ENCODE data around the gene FUT8.
"Not testable (repeated sequence)": the region's sequence is repeated elsewhere in the genome, so short reads cannot be mapped to it uniquely, and the experiment has no call there.

FUT8 gene

DNA sequence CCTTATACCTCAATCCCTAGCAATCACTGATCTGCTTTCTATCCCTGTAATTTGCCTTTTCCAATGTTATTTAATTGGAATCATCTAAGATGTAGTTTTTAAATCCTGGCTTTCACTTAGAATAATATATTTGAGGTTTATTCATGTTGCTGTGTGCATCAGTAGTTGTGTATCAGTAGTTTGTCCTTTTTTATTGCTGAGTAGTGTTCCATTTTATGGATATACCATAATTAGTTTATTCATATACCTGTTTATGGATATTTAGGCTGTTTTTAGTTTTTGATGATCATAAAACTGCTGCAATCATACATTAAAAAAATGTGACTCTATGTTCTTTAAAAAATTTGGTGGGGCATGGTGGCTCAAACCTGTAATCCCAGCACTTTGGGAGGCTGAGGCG, 43.7 kb downstream of the FUT8 start:
- no peak for DNase-seq

DNA sequence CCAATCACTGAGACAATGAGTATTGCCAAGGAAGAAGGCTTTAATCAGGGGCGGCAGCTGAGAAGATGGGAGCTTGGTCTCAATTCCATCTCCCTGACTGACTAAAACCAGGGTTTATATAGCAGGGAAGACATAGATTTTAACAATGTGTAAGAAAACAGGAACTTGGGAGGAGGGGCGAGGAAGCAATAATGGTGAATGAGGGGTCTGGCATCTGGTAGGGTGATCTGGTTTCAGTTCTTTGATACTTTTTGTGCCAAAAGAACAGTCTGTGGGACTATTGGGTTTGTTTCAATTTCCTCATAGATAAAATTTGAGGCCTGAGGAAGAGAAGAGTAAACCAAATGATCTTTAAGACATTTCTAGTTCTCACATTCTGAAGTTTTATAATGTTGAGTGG, 49.2 kb downstream of the FUT8 start:
- DNase-seq = no peak

DNA sequence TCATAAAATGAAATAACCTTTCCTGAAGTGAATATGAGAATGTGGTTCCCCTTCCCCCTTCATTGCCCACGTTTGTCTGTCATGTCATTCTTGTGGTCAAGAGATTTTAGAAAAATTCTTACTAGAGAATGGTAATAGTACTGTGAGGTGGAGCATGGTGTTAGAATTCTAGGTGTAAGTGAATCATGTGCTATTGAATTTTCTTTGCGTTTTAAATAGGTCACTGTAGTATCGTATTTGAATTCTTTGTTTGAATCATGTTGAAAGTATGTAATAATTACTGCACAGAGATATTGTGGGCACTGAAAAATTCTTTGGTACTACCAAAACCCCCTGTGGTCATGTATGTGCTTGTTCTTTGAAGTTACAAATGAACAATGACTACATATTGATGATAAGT, 49.9 kb downstream of the FUT8 start:
- peak in 1 of 2 donors; percentile 14 for DNase-seq

DNA sequence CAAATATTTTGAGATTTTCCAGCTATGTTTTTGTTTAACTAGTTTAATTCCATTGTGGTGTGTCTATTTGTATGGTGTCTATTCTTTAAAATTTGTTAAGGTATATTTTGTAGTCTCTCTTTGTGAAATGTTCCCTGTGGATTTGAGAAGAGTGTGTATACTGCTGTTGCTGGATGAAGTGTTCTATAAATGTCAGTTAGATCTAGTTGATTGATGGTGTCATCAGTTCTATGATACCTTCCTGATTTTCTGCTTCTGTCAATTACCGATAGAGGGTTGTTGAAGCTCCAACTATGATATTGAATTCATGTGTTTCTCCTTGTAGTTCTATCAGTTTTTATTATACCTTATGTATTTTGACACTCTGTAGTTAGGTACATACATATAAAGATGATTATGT, 53.1 kb downstream of the FUT8 start:
- DNase-seq = no peak

DNA sequence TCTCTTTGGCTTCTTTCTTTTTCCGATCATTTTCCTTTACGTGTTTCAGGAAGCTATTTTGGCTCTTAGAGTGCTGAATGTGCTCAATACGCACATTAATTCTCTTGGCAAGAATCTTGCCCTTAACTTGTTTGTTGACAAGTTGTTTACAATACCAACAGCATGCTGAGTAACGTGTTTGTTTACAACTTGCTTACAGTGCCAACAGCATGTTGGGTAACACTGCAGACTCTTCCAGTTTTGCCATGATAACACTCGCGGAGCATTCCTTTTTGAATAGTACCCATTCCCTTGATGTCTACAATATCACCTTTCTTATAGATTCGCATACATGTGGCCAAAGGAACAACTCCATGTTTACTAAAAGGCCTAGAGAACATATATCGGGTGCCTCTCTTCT, 55.4 kb downstream of the FUT8 start:
- not testable (repeated sequence) for DNase-seq

DNA sequence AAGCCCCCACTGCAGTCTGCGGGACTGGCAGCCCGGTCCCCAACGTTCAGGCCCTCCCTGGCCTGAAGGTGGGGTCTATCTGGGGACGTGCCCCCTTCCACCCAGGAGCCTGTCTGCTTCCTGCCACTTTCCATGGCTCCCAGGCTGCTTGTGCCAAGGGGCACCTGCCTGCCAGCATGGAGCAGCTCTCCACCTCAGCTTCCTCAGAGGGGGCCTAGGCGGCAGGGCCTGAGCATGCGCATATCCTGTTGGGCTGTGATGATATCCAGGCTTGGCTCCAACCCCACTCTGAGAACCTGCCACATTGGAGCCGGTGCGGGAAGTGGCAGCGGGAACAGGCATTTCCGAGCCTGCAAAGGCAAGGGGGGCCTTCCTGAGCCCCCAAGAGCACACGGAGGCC, 57.4 kb downstream of the FUT8 start:
- no peak for DNase-seq

DNA sequence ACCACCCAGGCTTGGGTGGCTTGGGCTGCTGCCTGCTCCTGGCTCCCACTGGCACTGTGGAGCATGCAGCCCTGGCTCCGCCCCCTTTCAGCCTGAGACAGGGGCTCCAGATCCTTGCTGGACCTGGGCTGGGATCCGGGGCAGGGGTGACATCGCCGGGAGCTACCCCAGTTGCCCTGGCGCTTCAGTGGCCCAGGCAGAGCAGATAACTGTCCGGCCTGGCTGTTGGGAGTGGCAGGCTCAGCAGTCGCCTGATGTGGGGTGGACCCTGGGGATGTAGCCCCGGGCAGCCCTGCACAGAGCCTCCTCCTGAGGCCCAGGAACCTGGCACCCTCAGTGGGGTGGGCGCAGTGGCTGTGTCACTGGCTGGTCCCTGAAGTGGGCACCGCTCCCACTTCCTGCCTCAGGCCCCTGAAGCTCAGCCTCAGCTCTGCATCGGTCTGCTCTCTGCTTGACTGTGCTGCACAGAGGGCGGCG, 57.9 kb downstream of the FUT8 start:
- no peak for DNase-seq

DNA sequence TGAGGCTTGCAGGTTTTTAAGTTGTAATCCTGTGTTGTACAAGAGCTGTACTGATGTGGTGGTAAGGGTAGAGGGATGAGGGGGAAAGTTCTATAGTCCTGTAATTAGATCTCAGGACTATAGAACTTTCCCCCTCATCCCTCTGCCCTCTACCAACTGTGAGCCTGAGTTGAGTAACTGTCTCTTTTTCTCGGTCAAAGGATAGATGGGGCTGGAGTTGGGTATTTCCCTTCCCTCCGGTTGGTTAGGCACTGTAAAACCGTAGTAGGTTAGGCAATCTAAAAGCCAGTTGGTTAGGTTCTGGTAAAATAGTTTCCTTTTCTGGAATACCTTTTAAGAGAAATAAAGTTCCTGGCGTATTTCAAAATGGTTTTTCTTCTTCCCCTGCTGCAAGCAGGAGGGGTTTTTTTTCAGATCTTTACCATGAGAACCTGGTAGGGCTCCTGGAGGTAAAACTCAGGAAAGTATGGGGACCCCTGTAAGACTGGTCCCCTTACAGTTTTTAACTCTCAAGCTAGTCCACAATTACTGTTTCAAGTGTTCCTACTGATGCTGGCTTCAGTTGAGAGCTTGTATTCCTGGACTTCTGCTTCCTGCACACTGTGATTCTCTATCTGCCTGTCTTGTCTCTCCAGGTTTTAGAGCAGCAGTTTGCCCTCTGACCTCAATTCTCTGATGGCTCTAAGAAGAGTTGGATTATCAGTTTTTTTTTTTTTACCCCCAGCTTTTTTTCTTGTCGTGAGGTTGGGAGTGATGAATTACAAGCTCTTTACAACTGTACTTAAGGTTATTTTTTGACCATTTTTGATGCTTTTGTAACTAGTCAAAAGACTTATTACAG, 58.7 kb downstream of the FUT8 start:
- no peak for DNase-seq

DNA sequence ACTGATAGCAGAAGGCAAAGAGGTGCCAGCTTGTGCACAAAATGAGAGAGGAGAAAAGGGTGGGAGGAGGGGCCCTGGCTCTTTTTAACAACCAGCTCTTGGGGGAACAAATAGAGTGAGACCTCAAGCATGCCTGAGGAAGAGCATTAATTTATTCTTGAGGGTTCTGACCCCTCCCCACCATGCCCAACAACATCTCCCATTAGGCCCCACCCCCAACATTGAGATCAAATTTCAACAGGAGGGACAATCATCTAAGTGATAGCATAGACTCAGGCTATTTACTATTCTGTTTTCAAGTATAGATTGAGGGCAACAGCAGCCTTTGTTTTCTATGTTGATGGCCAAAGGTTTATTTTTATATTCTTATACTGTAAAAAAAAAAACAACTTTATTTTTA, 59.7 kb downstream of the FUT8 start:
- no peak for DNase-seq

DNA sequence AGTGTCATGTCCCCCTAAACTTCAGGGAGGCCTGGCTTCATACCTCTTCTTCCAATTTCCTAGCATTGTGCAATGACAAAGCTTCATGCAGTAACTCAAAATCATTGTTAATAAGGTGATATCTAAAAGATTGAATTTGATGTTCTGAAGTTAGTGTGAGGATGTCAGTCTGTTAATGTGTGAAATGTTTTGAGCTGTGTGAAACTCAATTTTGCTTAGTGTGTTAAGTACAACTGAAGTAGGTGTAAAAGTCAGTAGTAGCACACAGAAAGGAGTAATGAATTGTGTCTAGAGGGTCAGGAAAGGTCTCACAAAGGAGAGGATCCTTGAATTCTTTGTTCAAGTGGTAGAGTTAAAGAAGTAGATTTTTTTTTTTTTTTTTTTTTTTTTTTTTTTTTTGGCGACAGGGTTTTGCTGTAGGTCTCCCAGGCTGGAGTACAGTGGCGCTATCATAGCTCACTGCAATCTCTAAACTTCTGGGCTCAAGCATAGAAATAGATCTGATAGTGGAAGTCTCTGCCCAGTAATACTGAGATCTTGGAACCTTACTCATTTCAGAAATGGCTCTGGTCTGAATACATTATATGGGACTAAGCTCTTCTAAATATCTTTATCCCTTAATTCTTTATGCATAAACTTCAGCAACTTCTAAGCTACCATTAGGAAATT, 63.9 kb downstream of the FUT8 start:
- DNase-seq = no peak

DNA sequence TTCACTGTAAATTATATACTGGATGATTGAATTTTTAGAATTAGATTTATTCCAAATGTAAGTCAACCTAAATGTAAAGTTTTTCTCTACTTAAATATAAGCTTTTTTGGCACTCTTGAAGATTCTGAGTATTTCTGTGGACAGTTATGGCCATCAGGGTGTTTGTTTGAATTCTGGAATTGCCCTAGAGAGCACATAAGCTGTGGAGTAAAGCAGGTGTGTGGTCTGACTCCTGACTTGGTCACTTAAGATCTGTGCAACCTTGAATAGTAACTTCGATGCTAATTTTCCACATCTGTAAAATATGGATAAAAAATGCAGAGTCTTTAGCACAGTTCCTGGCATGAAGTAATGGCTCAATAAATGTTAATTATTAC, 64.4 kb downstream of the FUT8 start:
- DNase-seq = no peak

DNA sequence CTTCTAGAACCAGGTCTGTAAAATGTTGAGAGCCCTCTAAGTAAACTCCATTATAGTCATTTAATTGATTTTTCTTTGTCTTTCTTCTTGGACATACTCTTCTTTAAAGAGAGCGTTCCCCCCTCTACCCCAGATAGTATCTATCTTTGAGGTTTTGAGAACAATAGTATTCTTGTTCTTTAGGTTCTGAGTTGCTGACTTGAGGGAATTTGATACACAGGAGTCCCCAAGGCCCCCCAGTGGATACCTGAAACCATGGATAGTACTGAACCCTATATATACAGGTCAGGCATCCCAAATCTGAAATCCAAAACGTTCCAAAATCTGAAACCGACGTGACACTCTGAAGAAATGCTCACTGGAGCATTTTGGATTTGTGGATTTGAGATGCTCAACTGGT, 65.5 kb downstream of the FUT8 start:
- no peak for DNase-seq

DNA sequence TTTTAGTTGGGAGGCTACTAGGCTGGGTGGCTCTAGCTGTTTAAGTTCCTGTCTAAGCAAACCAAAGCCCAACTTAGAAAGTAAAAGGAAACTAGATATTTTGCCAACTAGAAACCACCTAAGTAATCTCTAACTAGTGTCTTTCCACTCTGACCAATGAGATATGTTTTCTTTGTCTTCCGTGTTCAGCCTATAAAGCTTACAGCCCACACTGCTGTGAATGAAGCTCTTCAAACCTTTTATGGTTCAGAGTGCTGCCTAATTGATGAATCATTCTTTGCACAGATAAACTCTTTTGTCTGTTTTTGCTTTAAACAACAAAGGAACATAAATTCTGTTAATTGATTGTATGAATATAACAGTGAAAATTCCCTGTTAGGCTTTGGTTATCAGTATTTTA, 66.1 kb downstream of the FUT8 start:
- DNase-seq = no peak

DNA sequence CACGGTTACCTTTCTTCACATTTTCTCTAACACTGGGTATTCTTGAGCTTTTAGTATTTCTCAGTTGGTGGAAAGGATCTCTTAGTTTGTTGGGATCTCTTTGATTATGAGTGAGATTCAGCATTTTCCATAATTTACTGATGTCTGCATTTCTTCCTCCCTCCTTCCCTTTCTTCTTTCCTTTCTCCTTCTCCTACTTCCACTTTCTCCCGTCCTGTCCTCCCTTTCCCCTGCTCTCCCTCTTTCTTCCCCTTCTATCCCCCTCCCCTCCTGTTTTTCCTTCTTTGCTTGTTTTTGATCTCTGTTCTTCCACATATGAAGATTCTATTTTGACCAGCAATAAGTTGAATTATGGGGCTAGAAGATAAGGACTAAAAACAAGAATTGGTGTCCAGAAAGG, 66.9 kb downstream of the FUT8 start:
- no peak for DNase-seq

DNA sequence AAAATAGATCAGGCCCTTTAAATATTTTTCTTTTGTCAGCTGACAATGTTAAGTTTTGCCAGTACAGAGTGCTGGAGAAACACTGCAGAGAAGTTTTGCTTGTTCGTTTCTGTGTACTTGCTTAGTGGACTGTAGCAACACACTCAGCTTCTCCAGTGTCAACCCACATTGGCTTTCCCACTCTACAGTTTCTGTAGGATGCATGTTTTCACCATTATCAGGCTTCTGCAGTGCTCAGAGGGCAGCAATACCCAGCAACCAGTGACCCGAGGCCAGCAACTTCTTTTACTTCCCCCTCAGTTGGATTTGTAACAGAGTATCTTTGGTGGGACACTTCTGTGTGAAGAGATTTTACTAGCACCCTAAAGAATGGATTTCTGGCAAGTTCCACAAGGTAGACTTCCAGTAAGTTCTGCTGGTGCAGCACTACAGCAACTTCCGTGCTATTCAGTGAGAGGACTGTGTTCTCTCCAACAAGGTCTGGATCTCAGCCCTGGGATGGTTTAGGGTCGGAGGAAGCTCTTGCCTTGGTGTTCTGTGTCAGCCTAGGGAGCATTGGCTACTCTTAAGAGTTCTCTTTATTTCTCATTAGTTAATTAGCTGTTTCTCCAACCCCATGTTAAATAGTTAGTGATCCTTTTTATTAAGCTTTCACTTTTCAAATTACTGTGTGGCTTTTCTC, 70.4 kb downstream of the FUT8 start:
- no peak for DNase-seq

DNA sequence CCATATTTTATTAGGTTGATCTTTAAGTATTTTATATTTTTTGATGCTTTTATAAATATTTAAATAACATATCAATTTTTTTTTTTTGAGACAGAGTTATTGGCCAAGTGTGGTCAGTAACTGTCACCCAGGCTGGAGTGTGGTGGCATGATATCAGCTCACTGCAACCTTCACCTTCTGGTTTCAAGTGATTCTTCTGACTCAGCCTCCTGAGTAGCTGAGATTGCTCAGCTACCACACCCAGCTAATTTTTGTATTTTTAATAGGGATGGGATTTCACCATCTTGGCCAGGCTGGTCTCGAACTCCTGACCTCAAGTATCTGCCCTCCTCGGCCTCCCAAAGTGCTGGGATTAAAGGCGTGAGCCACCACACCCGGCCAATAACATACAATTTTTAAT, 71.1 kb downstream of the FUT8 start:
- no peak for DNase-seq

DNA sequence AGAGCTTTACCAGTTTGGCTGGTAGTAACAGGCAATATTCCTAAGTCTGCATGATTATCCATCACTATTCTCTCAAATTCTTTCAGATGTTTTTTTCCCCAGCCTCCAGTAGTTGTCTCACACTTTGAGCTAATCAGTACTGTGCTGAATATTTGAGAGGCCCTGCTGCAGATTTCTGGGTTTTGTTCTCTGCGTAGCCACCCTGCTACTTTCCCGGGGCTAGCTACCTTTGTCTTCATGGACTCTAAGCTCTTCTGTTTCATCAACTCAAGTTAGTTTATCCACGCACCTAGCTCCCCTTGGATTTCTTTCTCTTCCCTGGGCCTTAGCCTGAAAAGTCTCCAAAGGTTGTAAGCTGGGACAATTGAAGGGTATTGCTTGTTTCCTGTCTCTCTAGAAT, 73.0 kb downstream of the FUT8 start:
- no peak for DNase-seq

DNA sequence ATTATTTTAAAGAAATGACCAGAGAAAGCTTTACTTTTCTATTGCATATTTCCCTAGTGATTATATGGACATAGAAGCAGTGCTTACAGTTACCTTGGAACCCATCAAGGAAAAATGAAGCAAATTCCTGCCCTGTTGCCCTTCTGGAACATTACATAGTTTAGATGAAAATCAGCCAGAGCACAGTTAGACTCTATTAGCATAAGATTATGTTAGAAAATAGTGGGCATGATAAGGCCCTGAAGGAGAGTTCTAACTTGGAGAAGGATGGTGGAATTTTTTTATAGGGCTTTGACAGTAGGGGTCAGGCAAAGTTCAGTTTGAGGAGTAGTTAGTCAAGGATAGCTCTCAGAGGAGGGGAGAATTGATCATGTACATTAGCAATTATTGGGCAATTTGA, 74.3 kb downstream of the FUT8 start:
- DNase-seq = no peak

DNA sequence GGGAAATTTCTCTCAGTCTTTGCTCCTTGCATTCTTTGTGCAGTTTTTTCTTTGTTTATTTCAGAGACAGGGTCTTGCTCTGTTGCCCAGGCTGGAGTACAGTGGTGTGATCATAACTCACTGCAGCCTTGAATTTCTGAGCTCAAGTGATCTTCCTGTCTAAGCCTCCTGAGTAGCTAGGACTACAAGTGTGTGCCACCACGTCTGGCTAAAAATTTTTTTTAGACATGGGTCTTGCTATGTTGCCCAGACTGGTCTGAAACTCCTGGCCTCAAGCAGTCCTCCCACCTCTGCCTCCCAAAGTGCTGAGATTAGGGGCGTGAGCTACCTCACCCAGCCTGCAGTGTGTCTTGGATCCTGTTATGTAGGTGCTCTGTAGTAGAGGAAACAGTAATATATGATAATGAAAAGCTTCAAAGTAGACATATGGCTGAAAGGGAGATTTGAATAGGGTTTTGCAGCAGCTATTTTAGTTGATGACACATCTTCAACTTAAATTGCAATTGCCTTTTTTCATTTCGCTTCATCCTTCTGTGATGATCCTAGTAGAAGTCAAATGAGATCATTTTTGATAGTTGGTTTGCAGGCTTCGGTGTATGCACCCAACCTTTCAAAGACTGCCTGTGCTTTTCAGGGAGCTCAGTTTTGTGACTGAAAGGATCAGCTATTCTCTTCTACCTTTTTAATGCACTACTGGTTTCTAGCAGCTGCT, 75.4 kb downstream of the FUT8 start:
- DNase-seq = no peak

DNA sequence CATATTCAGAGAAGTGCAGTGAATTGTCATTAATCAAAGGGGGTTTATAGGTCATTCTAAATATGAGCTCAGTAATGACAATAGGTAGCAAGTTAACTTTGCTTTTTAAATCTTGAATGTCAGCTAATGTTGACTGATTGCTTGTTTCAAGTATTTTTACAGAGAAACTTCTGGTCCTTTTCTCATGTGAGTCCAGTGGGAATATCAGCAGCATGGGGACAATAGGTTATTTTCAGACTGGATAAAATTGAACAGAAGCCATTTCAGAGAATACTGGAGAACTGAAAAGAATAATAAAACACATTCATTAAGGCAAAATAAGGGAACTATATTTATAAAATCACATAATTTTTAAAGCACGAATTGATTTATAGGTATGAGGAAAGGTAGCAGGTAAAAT, 78.7 kb downstream of the FUT8 start:
- DNase-seq = no peak

DNA sequence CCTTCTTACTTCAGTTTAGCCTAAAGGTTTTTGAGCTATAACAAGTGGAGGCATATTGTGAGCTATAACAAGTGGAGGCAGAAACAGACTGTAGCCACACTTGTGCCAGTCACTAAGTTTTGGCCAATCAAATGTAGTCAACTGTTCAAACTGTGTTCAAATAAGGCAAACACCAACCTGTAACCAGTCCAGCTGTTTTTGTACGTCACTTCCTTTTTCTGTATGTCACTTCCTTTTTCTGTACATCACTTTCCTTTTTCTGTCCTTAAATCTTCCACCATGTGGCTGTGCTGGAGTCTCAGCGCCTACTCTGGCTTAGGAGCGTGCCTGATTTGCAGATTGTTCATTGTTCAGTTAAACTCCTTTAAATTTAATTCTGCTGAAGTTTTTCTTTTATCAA, 79.7 kb downstream of the FUT8 start:
- no peak for DNase-seq

DNA sequence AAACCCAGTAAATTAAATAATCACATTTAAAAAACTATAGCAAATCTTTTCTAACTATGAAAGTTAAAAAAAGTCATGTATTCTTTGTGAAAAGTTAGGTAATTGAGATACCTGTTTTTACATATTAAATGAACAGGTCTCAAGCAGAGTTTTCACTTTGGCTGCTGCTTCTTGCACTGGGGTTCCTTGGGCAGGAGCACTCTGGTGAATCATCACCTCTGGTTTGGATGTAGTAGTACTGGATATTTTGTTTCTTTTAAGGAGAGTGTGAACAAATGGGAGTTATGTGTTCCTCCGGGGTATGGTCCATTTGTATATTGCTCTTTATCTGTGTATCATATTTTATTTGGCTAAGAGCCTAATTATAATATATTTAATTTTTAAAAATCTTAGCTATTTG, 82.7 kb downstream of the FUT8 start:
- no peak for DNase-seq

Data from stimulated activated CD4-positive, alpha-beta T cell treated with anti-CD3 and anti-CD28 coated beads, Interleukin-2, amount 100 ng/mL, for 48 hours (primary cell).